ENCODE results near the gene AMZ2. TPM values are rescaled to one million over a fixed set of nuclear protein-coding genes. Genes with fewer than 3 reads are reported as not detected.

The AMZ2 gene
- polyA plus RNA-seq, 3 donors = 34.0 to 67.6 (median 67.2) TPM

DNA sequence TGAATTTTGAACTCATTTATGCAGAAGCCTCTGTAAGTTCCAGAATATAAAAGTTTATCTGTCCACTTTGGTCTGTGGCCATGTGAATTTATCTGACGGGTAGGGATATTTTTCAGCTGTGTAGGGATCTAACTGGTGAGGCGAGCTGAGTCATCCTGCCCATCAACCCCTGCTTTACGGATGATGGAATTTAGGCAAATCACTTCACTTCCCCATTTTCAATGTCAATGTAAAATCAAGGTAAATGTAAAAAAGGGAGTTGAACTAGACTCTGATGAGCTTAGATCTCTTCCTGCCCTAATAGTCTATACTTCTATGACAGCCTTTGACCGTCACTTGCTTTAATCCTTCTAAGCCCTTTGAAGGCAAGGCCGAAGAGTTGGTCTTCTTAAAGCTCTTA is 40.5 kb downstream of the AMZ2 start:
- TF ChIP-seq, protein P1, sequence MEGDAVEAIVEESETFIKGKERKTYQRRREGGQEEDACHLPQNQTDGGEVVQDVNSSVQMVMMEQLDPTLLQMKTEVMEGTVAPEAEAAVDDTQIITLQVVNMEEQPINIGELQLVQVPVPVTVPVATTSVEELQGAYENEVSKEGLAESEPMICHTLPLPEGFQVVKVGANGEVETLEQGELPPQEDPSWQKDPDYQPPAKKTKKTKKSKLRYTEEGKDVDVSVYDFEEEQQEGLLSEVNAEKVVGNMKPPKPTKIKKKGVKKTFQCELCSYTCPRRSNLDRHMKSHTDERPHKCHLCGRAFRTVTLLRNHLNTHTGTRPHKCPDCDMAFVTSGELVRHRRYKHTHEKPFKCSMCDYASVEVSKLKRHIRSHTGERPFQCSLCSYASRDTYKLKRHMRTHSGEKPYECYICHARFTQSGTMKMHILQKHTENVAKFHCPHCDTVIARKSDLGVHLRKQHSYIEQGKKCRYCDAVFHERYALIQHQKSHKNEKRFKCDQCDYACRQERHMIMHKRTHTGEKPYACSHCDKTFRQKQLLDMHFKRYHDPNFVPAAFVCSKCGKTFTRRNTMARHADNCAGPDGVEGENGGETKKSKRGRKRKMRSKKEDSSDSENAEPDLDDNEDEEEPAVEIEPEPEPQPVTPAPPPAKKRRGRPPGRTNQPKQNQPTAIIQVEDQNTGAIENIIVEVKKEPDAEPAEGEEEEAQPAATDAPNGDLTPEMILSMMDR (IDR thresholded peaks at IDR 0.05) = no peak
- Mint-ChIP-seq H3K4me3 (peak overlapping the region; percentile 97 to 99), H3K27ac (peak overlapping the region; percentile 96 to 100 (median 99)), H3K9me3 (peaks cover 0 to 2% (median 0%) of the 10 kb centered on the region in 7 donors), H3K36me3 (peaks cover 27 to 48% of the 10 kb centered on the region in 2 donors), H3K4me1 (peaks cover 41% of the 10 kb centered on the region), H3K27me3 (ENCODE audit: low read depth in 3 of 3) (peaks cover 0 to 2% (median 0%) of the 10 kb centered on the region in 3 donors)
- peaks cover 74% of the 10 kb centered on the region for H3K79me2 ChIP-seq (ENCODE audit: insufficient read depth, low read length)
- H3K4me3 ChIP-seq (replicated peaks in 1 of 3; ENCODE audit: low read depth in 2 of 3, low read length in 3 of 3) = peak overlapping the region; percentile 22 to 97 (median 87)
- peaks cover 20 to 33% of the 10 kb centered on the region in 2 donors for H3K36me3 ChIP-seq (replicated peaks in 1 of 2; ENCODE audit: control insufficient read depth in 1 of 2, insufficient read depth in 2 of 2, low read length in 2 of 2)
- WGBS (ENCODE audit: insufficient coverage) = no CpG with 5 or more reads among the region's 5 CpGs
- H3K9ac ChIP-seq (ENCODE audit: insufficient read depth, low read length, poor library complexity, severe bottlenecking) = peak overlapping the region; percentile 100
- peak; percentile 87 to 93 (median 88) for DNase-seq
- no peaks in the 10 kb centered on the region for H3K27me3 ChIP-seq (ENCODE audit: control insufficient read depth in 2 of 2, insufficient read depth in 2 of 2, low read length in 2 of 2)
- H3K4me1 ChIP-seq (ENCODE audit: control insufficient read depth in 1 of 2, insufficient read depth in 2 of 2, low read length in 2 of 2) = peaks cover 44 to 53% of the 10 kb centered on the region in 2 donors
- H3K4me2 ChIP-seq (replicated peaks; ENCODE audit: extremely low read depth, low read length, poor library complexity, severe bottlenecking) = peak overlapping the region; percentile 79
- peaks cover 21% of the 10 kb centered on the region for H4K20me1 ChIP-seq (ENCODE audit: insufficient read depth, low read length)
- no peaks in the 10 kb centered on the region for H3K9me3 ChIP-seq (replicated peaks in 1 of 2; ENCODE audit: control insufficient read depth in 1 of 2, insufficient read depth in 1 of 2, low read length in 2 of 2)
- H2AFZ ChIP-seq (ENCODE audit: insufficient read depth, low read depth, low read length, poor library complexity, severe bottlenecking) = no peak overlapping the region
- peak overlapping the region; percentile 97 to 100 for H3K27ac ChIP-seq (ENCODE audit: low read depth in 1 of 2, low read length in 2 of 2)
- intact Hi-C loops (cut with micrococcal nuclease) = no loop called here

DNA sequence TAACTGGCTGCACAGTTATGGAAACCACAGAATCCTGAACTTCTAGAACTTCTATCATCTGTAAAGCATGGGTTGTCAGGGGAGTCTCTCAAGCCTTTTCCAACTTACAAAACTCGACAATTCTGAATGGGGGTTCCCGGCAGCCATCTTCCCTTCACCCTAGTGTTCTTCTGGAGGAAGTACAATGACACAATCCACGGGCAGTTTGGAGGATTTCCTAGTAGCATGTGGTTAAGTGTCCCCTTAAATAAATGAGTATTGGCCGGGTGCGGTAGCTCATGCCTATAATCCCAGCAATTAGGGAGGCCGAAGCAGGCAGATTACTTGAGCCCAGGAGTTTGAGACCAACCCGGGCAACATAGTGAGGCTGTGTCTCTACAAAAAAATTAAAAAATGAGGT is 41.0 kb downstream of the AMZ2 start:
- H3K27ac ChIP-seq (ENCODE audit: low read depth in 1 of 2, low read length in 2 of 2) = peak overlapping the region; percentile 97 to 100
- H3K27me3 ChIP-seq (ENCODE audit: control insufficient read depth in 2 of 2, insufficient read depth in 2 of 2, low read length in 2 of 2) = no peaks in the 10 kb centered on the region
- peak overlapping the region; percentile 79 for H3K4me2 ChIP-seq (replicated peaks; ENCODE audit: extremely low read depth, low read length, poor library complexity, severe bottlenecking)
- H3K27ac Mint-ChIP-seq = peak overlapping the region; percentile 96 to 100 (median 99)
- H3K4me3 Mint-ChIP-seq = peak overlapping the region; percentile 97 to 99
- H3K9me3 ChIP-seq (replicated peaks in 1 of 2; ENCODE audit: control insufficient read depth in 1 of 2, insufficient read depth in 1 of 2, low read length in 2 of 2) = no peaks in the 10 kb centered on the region
- H3K36me3 Mint-ChIP-seq = peaks cover 27 to 44% of the 10 kb centered on the region in 2 donors
- peak overlapping the region; percentile 100 for H3K9ac ChIP-seq (ENCODE audit: insufficient read depth, low read length, poor library complexity, severe bottlenecking)
- TF ChIP-seq, protein P1 (IDR thresholded peaks at IDR 0.05) = peak; percentile 73
- 28% methylated on average over 4 of the region's 7 CpGs for WGBS (ENCODE audit: insufficient coverage)
- H2AFZ ChIP-seq (ENCODE audit: insufficient read depth, low read depth, low read length, poor library complexity, severe bottlenecking) = no peak overlapping the region
- H3K4me3 ChIP-seq (replicated peaks in 1 of 3; ENCODE audit: low read depth in 2 of 3, low read length in 3 of 3) = peak overlapping the region; percentile 82 to 97 (median 87)
- H3K4me1 ChIP-seq (ENCODE audit: control insufficient read depth in 1 of 2, insufficient read depth in 2 of 2, low read length in 2 of 2) = peaks cover 49 to 57% of the 10 kb centered on the region in 2 donors
- peaks cover 0 to 2% (median 0%) of the 10 kb centered on the region in 7 donors for H3K9me3 Mint-ChIP-seq
- intact Hi-C loops (cut with micrococcal nuclease) = no loop called here
- H3K27me3 Mint-ChIP-seq (ENCODE audit: low read depth in 3 of 3) = peaks cover 0 to 2% (median 0%) of the 10 kb centered on the region in 3 donors
- peaks cover 44% of the 10 kb centered on the region for H3K4me1 Mint-ChIP-seq
- peaks cover 20 to 29% of the 10 kb centered on the region in 2 donors for H3K36me3 ChIP-seq (replicated peaks in 1 of 2; ENCODE audit: control insufficient read depth in 1 of 2, insufficient read depth in 2 of 2, low read length in 2 of 2)
- peak; percentile 86 to 96 (median 93) for DNase-seq
- peaks cover 19% of the 10 kb centered on the region for H4K20me1 ChIP-seq (ENCODE audit: insufficient read depth, low read length)
- H3K79me2 ChIP-seq (ENCODE audit: insufficient read depth, low read length) = peaks cover 75% of the 10 kb centered on the region
